Body of pancreas (tissue), 4 donors: ENCODE data around the gene GALNT7.

Experiments used
- POLR2A ChIP-seq, 3 donors: fragments of 450-650 bp; IDR thresholded peaks; one replicate each; pipeline ENCODE4 v1.6.1; 2016; ENCODE audit warnings: antibody characterized with exemption in 3 of 3, mild to moderate bottlenecking in 2 of 3
- TF ChIP-seq, protein P1 (sequence below), 7 experiments: fragments of 450-650 bp in 4 of 7; fragments of 200-600 bp in 3 of 7; sonication (generic) in 3 of 7; IDR thresholded peaks; one replicate each; pipeline ENCODE4 v1.5.1; 2016 to 2019; ENCODE audit warnings: antibody characterized with exemption in 7 of 7

DNA sequence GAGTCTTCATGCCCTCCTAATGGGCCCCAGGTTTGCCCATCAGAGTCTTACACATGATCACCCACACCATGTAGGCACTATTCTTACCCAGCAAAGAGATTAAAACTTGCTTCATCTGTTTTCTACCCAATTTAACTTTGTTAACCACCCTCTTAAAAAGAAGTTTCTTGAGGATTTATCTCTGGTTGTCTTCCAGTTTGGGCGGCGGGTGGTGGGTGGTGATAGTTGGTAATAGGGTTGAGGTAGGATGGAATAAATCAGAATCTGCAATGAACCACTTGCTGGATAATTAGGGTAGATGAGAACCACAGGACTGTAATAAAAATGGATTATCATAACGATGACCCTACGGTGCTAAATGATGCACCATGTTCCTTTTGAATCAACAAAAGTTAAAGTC is 30.9 kb downstream of the GALNT7 start:
- TF ChIP-seq, protein P1, sequence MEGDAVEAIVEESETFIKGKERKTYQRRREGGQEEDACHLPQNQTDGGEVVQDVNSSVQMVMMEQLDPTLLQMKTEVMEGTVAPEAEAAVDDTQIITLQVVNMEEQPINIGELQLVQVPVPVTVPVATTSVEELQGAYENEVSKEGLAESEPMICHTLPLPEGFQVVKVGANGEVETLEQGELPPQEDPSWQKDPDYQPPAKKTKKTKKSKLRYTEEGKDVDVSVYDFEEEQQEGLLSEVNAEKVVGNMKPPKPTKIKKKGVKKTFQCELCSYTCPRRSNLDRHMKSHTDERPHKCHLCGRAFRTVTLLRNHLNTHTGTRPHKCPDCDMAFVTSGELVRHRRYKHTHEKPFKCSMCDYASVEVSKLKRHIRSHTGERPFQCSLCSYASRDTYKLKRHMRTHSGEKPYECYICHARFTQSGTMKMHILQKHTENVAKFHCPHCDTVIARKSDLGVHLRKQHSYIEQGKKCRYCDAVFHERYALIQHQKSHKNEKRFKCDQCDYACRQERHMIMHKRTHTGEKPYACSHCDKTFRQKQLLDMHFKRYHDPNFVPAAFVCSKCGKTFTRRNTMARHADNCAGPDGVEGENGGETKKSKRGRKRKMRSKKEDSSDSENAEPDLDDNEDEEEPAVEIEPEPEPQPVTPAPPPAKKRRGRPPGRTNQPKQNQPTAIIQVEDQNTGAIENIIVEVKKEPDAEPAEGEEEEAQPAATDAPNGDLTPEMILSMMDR (IDR thresholded peaks at IDR 0.05) = no peak
- no peak for TF ChIP-seq POLR2A (IDR thresholded peaks at IDR 0.05)
